ENCODE measurements around the gene C22orf15. TPM values are rescaled to one million over a fixed set of nuclear protein-coding genes. Genes with fewer than 3 reads are reported as not detected.
A peak's percentile ranks its signal among the peaks of the same experiment; 100 is the strongest.

C22orf15 gene
- total and polyA plus RNA-seq, 7 experiments from 2014 or later: 1.2 to 5.7 (median 2.3) TPM; not detected in 1

GRCh38 chr22:23778577-23778900 lies 15.7 kb downstream of the C22orf15 start:
- Mint-ChIP-seq H3K9me3 (no peaks in the 10 kb centered on the region), H3K4me3 (no peak overlapping the region), H3K27me3 (peaks cover 0 to 10% (median 0%) of the 10 kb centered on the region in 5 donors), H3K4me1 (peaks cover 0 to 7% (median under 1%) of the 10 kb centered on the region in 7 donors), H3K27ac (no peak overlapping the region), H3K36me3 (no peaks in the 10 kb centered on the region)
- ChIA-PET CTCF (no interaction called here), POLR2A (interaction anchor here (1.1 kb wide), 1 partner anchor 9 kb away, joined by 3 read pairs; no protein-coding TSS in a partner anchor)
- DNase-seq: no peak
- Histone ChIP-seq H3K9me3 (ENCODE audit: control insufficient read depth in 2 of 3, low read length in 3 of 3) (no peaks in the 10 kb centered on the region), H3K27ac (ENCODE audit: low read depth, low read length) (no peak overlapping the region), H3K36me3 (ENCODE audit: control insufficient read depth in 2 of 3, insufficient read depth in 3 of 3, low read length in 3 of 3) (no peaks in the 10 kb centered on the region), H3K4me1 (ENCODE audit: control insufficient read depth in 2 of 2, insufficient read depth in 2 of 2, low read length in 2 of 2) (no peaks in the 10 kb centered on the region), H3K4me3 (ENCODE audit: low read length) (no peak overlapping the region), H3K27me3 (ENCODE audit: control insufficient read depth in 2 of 2, insufficient read depth in 2 of 2, low read length in 2 of 2) (no peaks in the 10 kb centered on the region)
- no peak for ATAC-seq
- intact Hi-C loops (cut with micrococcal nuclease): no loop called here

DNA sequence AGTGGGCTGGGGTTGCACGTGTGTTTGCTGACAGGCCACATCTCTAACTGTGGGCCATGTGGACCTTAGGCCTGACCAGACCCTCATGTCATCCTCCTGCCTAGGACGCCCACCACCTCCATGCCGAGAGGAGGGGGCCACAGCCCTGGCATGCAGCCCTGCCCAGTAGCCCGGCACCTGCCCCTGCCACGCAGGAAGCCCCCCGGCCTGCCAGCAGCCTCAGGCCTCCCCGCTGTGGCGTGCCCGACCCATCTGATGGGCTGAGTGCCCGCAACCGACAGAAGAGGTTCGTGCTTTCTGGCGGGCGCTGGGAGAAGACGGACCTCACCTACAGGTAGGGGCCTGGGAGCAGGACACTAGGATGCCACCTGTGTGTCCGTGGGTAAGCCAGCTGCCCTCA lies 16.3 kb downstream of the C22orf15 start:
- Mint-ChIP-seq H3K27ac (no peak overlapping the region), H3K36me3 (no peaks in the 10 kb centered on the region), H3K4me1 (peaks cover 0 to 6% (median under 1%) of the 10 kb centered on the region in 7 donors), H3K9me3 (no peaks in the 10 kb centered on the region), H3K4me3 (no peak overlapping the region), H3K27me3 (peaks cover 0 to 8% (median 0%) of the 10 kb centered on the region in 5 donors)
- ATAC-seq: no peak
- no peak for DNase-seq
- H3K4me3 ChIP-seq (ENCODE audit: low read length): no peak overlapping the region
- peaks cover 0 to under 1% of the 10 kb centered on the region in 2 donors for H3K4me1 ChIP-seq (ENCODE audit: control insufficient read depth in 2 of 2, insufficient read depth in 2 of 2, low read length in 2 of 2)
- intact Hi-C loops (cut with micrococcal nuclease): no loop called here
- no peak overlapping the region for H3K27ac ChIP-seq (ENCODE audit: low read depth, low read length)
- ChIA-PET POLR2A (no interaction called here), CTCF (no interaction called here)
- no peaks in the 10 kb centered on the region for H3K27me3 ChIP-seq (ENCODE audit: control insufficient read depth in 2 of 2, insufficient read depth in 2 of 2, low read length in 2 of 2)
- H3K9me3 ChIP-seq (ENCODE audit: control insufficient read depth in 2 of 3, low read length in 3 of 3): no peaks in the 10 kb centered on the region
- no peaks in the 10 kb centered on the region for H3K36me3 ChIP-seq (ENCODE audit: control insufficient read depth in 2 of 3, insufficient read depth in 3 of 3, low read length in 3 of 3)

- ChIA-PET CTCF (no interaction called here), POLR2A (no interaction called here)
- peak overlapping the region in 1 of 9 donors; percentile 21 for H3K27ac Mint-ChIP-seq
- H3K4me1 Mint-ChIP-seq: peaks cover 4 to 8% (median 6%) of the 10 kb centered on the region in 7 donors
- H3K4me1 ChIP-seq (ENCODE audit: control insufficient read depth in 2 of 2, insufficient read depth in 2 of 2, low read length in 2 of 2): peaks cover 0 to 4% of the 10 kb centered on the region in 2 donors
- no peak overlapping the region for H3K4me3 Mint-ChIP-seq
- no peaks in the 10 kb centered on the region for H3K9me3 ChIP-seq (ENCODE audit: control insufficient read depth in 2 of 3, low read length in 3 of 3)
- no peaks in the 10 kb centered on the region for H3K27me3 ChIP-seq (ENCODE audit: control insufficient read depth in 2 of 2, insufficient read depth in 2 of 2, low read length in 2 of 2)
- DNase-seq (no peak), ATAC-seq (no peak)
- no peak overlapping the region for H3K27ac ChIP-seq (ENCODE audit: low read depth, low read length)
- no peaks in the 10 kb centered on the region for H3K36me3 ChIP-seq (ENCODE audit: control insufficient read depth in 2 of 3, insufficient read depth in 3 of 3, low read length in 3 of 3)
- intact Hi-C loops (cut with micrococcal nuclease): no loop called here
- no peaks in the 10 kb centered on the region for H3K9me3 Mint-ChIP-seq
- no peaks in the 10 kb centered on the region for H3K36me3 Mint-ChIP-seq
- H3K27me3 Mint-ChIP-seq: peaks cover 0 to 1% (median 0%) of the 10 kb centered on the region in 5 donors
- H3K4me3 ChIP-seq (ENCODE audit: low read length): no peak overlapping the region
Observed at GRCh38 chr22:23779731-23780130, 16.9 kb downstream of the C22orf15 start.

GRCh38 chr22:23780146-23780748 lies 17.5 kb downstream of the C22orf15 start:
- Histone ChIP-seq H3K9me3 (ENCODE audit: control insufficient read depth in 2 of 3, low read length in 3 of 3) (no peaks in the 10 kb centered on the region), H3K4me3 (ENCODE audit: low read length) (no peak overlapping the region), H3K4me1 (ENCODE audit: control insufficient read depth in 2 of 2, insufficient read depth in 2 of 2, low read length in 2 of 2) (peaks cover 0 to 4% of the 10 kb centered on the region in 2 donors), H3K27me3 (ENCODE audit: control insufficient read depth in 2 of 2, insufficient read depth in 2 of 2, low read length in 2 of 2) (no peaks in the 10 kb centered on the region), H3K36me3 (ENCODE audit: control insufficient read depth in 2 of 3, insufficient read depth in 3 of 3, low read length in 3 of 3) (no peaks in the 10 kb centered on the region), H3K27ac (ENCODE audit: low read depth, low read length) (no peak overlapping the region)
- POLR2A ChIA-PET: no interaction called here
- no peaks in the 10 kb centered on the region for H3K27me3 Mint-ChIP-seq
- H3K9me3 Mint-ChIP-seq: no peaks in the 10 kb centered on the region
- ATAC-seq: no peak
- H3K36me3 Mint-ChIP-seq: no peaks in the 10 kb centered on the region
- CTCF ChIA-PET: no interaction called here
- no peak overlapping the region for H3K4me3 Mint-ChIP-seq
- intact Hi-C loops (cut with micrococcal nuclease): no loop called here
- H3K4me1 Mint-ChIP-seq: peaks cover 4 to 8% (median 6%) of the 10 kb centered on the region in 7 donors
- no peak overlapping the region for H3K27ac Mint-ChIP-seq
- DNase-seq: no peak

GRCh38 chr22:23781065-23781464 lies 18.3 kb downstream of the C22orf15 start:
- DNase-seq (no peak), ATAC-seq (no peak)
- no peak overlapping the region for H3K4me3 Mint-ChIP-seq
- Histone ChIP-seq H3K4me3 (ENCODE audit: low read length) (no peak overlapping the region), H3K27ac (ENCODE audit: low read depth, low read length) (no peak overlapping the region), H3K36me3 (ENCODE audit: control insufficient read depth in 2 of 3, insufficient read depth in 3 of 3, low read length in 3 of 3) (no peaks in the 10 kb centered on the region), H3K9me3 (ENCODE audit: control insufficient read depth in 2 of 3, low read length in 3 of 3) (no peaks in the 10 kb centered on the region), H3K27me3 (ENCODE audit: control insufficient read depth in 2 of 2, insufficient read depth in 2 of 2, low read length in 2 of 2) (no peaks in the 10 kb centered on the region), H3K4me1 (ENCODE audit: control insufficient read depth in 2 of 2, insufficient read depth in 2 of 2, low read length in 2 of 2) (peaks cover 0 to 4% of the 10 kb centered on the region in 2 donors)
- ChIA-PET CTCF (no interaction called here), POLR2A (no interaction called here)
- peaks cover 4 to 12% (median 8%) of the 10 kb centered on the region in 7 donors for H3K4me1 Mint-ChIP-seq
- H3K27me3 Mint-ChIP-seq: no peaks in the 10 kb centered on the region
- intact Hi-C loops (cut with micrococcal nuclease): no loop called here
- no peak overlapping the region for H3K27ac Mint-ChIP-seq
- no peaks in the 10 kb centered on the region for H3K36me3 Mint-ChIP-seq
- H3K9me3 Mint-ChIP-seq: no peaks in the 10 kb centered on the region

- DNase-seq (no peak), ATAC-seq (no peak)
- no peaks in the 10 kb centered on the region for H3K36me3 Mint-ChIP-seq
- no peak overlapping the region for H3K4me3 Mint-ChIP-seq
- POLR2A ChIA-PET: no interaction called here
- Histone ChIP-seq H3K4me1 (ENCODE audit: control insufficient read depth in 2 of 2, insufficient read depth in 2 of 2, low read length in 2 of 2) (peaks cover 5 to 10% of the 10 kb centered on the region in 2 donors), H3K9me3 (ENCODE audit: control insufficient read depth in 2 of 3, low read length in 3 of 3) (no peaks in the 10 kb centered on the region), H3K27me3 (ENCODE audit: control insufficient read depth in 2 of 2, insufficient read depth in 2 of 2, low read length in 2 of 2) (no peaks in the 10 kb centered on the region), H3K36me3 (ENCODE audit: control insufficient read depth in 2 of 3, insufficient read depth in 3 of 3, low read length in 3 of 3) (no peaks in the 10 kb centered on the region), H3K4me3 (ENCODE audit: low read length) (no peak overlapping the region), H3K27ac (ENCODE audit: low read depth, low read length) (no peak overlapping the region)
- CTCF ChIA-PET: no interaction called here
- intact Hi-C loops (cut with micrococcal nuclease): no loop called here
- H3K9me3 Mint-ChIP-seq: no peaks in the 10 kb centered on the region
- peak overlapping the region in 1 of 9 donors; percentile 62 for H3K27ac Mint-ChIP-seq
- no peaks in the 10 kb centered on the region for H3K27me3 Mint-ChIP-seq
- peaks cover 6 to 18% (median 14%) of the 10 kb centered on the region in 7 donors for H3K4me1 Mint-ChIP-seq
Observed at GRCh38 chr22:23781511-23782183, 18.9 kb downstream of the C22orf15 start.

DNA sequence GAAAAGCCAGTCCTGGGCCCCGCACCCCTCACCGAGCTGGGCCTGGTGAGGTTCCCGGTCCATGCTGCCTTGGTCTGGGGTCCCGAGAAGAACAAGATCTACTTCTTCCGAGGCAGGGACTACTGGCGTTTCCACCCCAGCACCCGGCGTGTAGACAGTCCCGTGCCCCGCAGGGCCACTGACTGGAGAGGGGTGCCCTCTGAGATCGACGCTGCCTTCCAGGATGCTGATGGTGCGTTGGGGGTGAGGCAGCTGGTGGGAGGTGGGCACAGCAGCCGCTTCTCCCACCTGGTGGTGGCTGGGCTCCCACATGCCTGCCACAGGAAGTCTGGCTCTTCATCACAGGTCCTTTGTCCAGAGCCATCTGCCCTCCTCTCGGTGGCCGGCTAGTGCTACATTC lies 19.5 kb downstream of the C22orf15 start:
- Histone ChIP-seq H3K4me1 (ENCODE audit: control insufficient read depth in 2 of 2, insufficient read depth in 2 of 2, low read length in 2 of 2) (peaks cover 5 to 11% of the 10 kb centered on the region in 2 donors), H3K9me3 (ENCODE audit: control insufficient read depth in 2 of 3, low read length in 3 of 3) (no peaks in the 10 kb centered on the region), H3K27ac (ENCODE audit: low read depth, low read length) (no peak overlapping the region), H3K36me3 (ENCODE audit: control insufficient read depth in 2 of 3, insufficient read depth in 3 of 3, low read length in 3 of 3) (no peaks in the 10 kb centered on the region), H3K27me3 (ENCODE audit: control insufficient read depth in 2 of 2, insufficient read depth in 2 of 2, low read length in 2 of 2) (no peaks in the 10 kb centered on the region), H3K4me3 (ENCODE audit: low read length) (no peak overlapping the region)
- Mint-ChIP-seq H3K4me3 (no peak overlapping the region), H3K4me1 (peaks cover 6 to 19% (median 14%) of the 10 kb centered on the region in 7 donors), H3K27ac (no peak overlapping the region), H3K27me3 (no peaks in the 10 kb centered on the region), H3K9me3 (no peaks in the 10 kb centered on the region), H3K36me3 (no peaks in the 10 kb centered on the region)
- ATAC-seq: no peak
- intact Hi-C loops (cut with micrococcal nuclease): no loop called here
- ChIA-PET CTCF (no interaction called here), POLR2A (no interaction called here)
- DNase-seq: no peak

Measured in naive thymus-derived CD4-positive, alpha-beta T cell (primary cell).